ENCODE results near the gene SLC4A2. TPM values are rescaled to one million over a fixed set of nuclear protein-coding genes. Genes with fewer than 3 reads are reported as not detected.
"Not testable (repeated sequence)": the region's sequence is repeated elsewhere in the genome, so short reads cannot be mapped to it uniquely, and the experiment has no call there.

The SLC4A2 gene
- total RNA-seq, 1 donor from 2014 or later = 99.4 TPM

- H3K27ac Mint-ChIP-seq (ENCODE audit: unreplicated experiment) = peak overlapping the region; percentile 46
These were observed 18.6 kb upstream of the SLC4A2 start for GRCh38 chr7:151040616-151041375.

GRCh38 chr7:151043449-151043848, 15.9 kb upstream of the SLC4A2 start:
- H3K9me3 Mint-ChIP-seq (ENCODE audit: unreplicated experiment); H3K36me3 Mint-ChIP-seq (ENCODE audit: unreplicated experiment); DNase-seq; H3K27ac Mint-ChIP-seq (ENCODE audit: unreplicated experiment); H3K4me3 Mint-ChIP-seq (ENCODE audit: unreplicated experiment): not testable (repeated sequence)
- H3K27me3 Mint-ChIP-seq (ENCODE audit: unreplicated experiment) = peaks cover 11% of the 10 kb centered on the region
- peaks cover 28% of the 10 kb centered on the region for H3K4me1 Mint-ChIP-seq (ENCODE audit: low read depth, unreplicated experiment)

More at GRCh38 chr7:151040616-151041375, 18.6 kb upstream of the SLC4A2 start:
- Mint-ChIP-seq H3K4me1 (ENCODE audit: low read depth, unreplicated experiment) (peaks cover 20% of the 10 kb centered on the region), H3K27me3 (ENCODE audit: unreplicated experiment) (peaks cover 9% of the 10 kb centered on the region), H3K9me3 (ENCODE audit: unreplicated experiment) (peaks cover 4% of the 10 kb centered on the region), H3K36me3 (ENCODE audit: unreplicated experiment) (no peaks in the 10 kb centered on the region), H3K4me3 (ENCODE audit: unreplicated experiment) (no peak overlapping the region)
- no peak for DNase-seq
- no peak for TF ChIP-seq CTCF (IDR thresholded peaks at IDR 0.05; ENCODE audit: partially characterized antibody, unreplicated experiment)

- no peak for TF ChIP-seq CTCF (IDR thresholded peaks at IDR 0.05; ENCODE audit: partially characterized antibody, unreplicated experiment)
- H3K4me3 Mint-ChIP-seq (ENCODE audit: unreplicated experiment) = no peak overlapping the region
- H3K4me1 Mint-ChIP-seq (ENCODE audit: low read depth, unreplicated experiment) = peaks cover 29% of the 10 kb centered on the region
- no peak for DNase-seq
- no peak overlapping the region for H3K27ac Mint-ChIP-seq (ENCODE audit: unreplicated experiment)
- no peaks in the 10 kb centered on the region for H3K36me3 Mint-ChIP-seq (ENCODE audit: unreplicated experiment)
- peaks cover 11% of the 10 kb centered on the region for H3K27me3 Mint-ChIP-seq (ENCODE audit: unreplicated experiment)
- H3K9me3 Mint-ChIP-seq (ENCODE audit: unreplicated experiment) = peaks cover 4% of the 10 kb centered on the region
These were observed 15.4 kb upstream of the SLC4A2 start for GRCh38 chr7:151043959-151044358.

- TF ChIP-seq CTCF (IDR thresholded peaks at IDR 0.05; ENCODE audit: partially characterized antibody, unreplicated experiment) = no peak
- peaks cover 17% of the 10 kb centered on the region for H3K4me1 Mint-ChIP-seq (ENCODE audit: low read depth, unreplicated experiment)
- peaks cover 11% of the 10 kb centered on the region for H3K27me3 Mint-ChIP-seq (ENCODE audit: unreplicated experiment)
- H3K4me3 Mint-ChIP-seq (ENCODE audit: unreplicated experiment) = no peak overlapping the region
- H3K36me3 Mint-ChIP-seq (ENCODE audit: unreplicated experiment) = no peaks in the 10 kb centered on the region
- no peak for DNase-seq
- H3K9me3 Mint-ChIP-seq (ENCODE audit: unreplicated experiment) = peaks cover 6% of the 10 kb centered on the region
- H3K27ac Mint-ChIP-seq (ENCODE audit: unreplicated experiment) = no peak overlapping the region
These were observed 14.1 kb upstream of the SLC4A2 start for GRCh38 chr7:151045262-151045661.

GRCh38 chr7:151045967-151046366, 13.4 kb upstream of the SLC4A2 start:
- Mint-ChIP-seq H3K4me3 (ENCODE audit: unreplicated experiment) (peak overlapping the region; percentile 52), H3K27ac (ENCODE audit: unreplicated experiment) (peak overlapping the region; percentile 59), H3K36me3 (ENCODE audit: unreplicated experiment) (no peaks in the 10 kb centered on the region), H3K4me1 (ENCODE audit: low read depth, unreplicated experiment) (peaks cover 17% of the 10 kb centered on the region), H3K27me3 (ENCODE audit: unreplicated experiment) (peaks cover 11% of the 10 kb centered on the region), H3K9me3 (ENCODE audit: unreplicated experiment) (peaks cover 4% of the 10 kb centered on the region)
- DNase-seq = no peak
- TF ChIP-seq CTCF (IDR thresholded peaks at IDR 0.05; ENCODE audit: partially characterized antibody, unreplicated experiment) = no peak

Data from glutamatergic neuron (in vitro differentiated cells).